ENCODE data around the gene UPF3A.
"Not testable (repeated sequence)": the region's sequence is repeated elsewhere in the genome, so short reads cannot be mapped to it uniquely, and the experiment has no call there.

The UPF3A gene

GRCh38 chr13:114336457-114336856 is 55.1 kb downstream of the UPF3A start:
- DNase-seq (ENCODE audit: low spot score), result not testable (repeated sequence)

DNA sequence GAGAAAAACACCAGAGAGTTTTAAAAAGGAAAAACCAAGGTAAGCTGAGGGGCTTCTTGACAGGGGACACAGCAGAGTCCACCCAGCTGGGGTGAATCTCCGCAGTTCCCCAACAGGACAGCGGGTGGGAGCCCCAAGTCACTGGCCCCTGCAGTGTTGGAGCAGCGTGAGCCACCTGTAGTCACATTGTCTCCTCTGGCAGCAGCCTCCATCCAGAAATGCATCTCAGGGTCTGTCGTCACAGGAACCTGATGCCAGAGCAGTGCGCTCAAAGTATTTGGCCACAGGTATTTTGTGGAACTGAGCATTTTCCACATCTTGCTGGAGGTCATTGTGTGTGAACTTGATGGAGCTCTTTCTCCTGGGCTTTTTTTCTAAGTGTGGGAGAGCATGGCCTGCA is 57.6 kb downstream of the UPF3A start:
- DNase-seq (ENCODE audit: low spot score), result no peak

DNA sequence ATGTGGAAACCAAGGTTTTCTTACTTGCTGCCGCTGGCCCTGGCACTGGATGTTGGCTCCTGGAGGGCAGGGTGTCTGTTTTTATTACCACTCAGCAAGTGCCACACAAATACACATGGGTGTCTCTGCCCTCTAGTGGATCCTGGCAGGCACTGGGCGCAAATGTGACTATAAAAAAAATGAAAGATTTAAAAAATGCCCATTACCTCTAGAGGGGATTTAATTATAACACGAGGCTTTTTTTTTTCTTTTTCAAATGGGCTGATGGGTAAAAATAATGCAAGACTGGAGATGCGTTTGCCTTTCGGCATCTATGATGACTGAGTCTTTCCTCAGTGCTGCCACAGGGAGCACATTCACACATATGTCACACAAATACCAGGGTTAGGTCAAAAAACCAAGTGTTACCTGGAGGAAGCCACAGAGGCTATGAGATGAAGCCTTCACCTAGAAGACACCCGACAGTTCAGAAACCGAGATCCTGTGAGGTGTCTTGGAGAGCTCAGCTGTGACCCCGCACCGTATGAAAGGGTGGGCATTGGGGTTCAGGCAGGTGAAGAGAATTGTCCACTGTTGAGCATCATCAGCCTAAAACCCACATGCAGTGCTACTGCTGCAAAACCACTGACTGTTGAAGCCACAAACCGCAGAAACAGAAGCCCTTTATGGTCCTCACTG is 58.6 kb downstream of the UPF3A start:
- DNase-seq (ENCODE audit: low spot score), result no peak

- DNase-seq (ENCODE audit: low spot score), result no peak
Measured at GRCh38 chr13:114341003-114341777, 59.8 kb downstream of the UPF3A start.

DNA sequence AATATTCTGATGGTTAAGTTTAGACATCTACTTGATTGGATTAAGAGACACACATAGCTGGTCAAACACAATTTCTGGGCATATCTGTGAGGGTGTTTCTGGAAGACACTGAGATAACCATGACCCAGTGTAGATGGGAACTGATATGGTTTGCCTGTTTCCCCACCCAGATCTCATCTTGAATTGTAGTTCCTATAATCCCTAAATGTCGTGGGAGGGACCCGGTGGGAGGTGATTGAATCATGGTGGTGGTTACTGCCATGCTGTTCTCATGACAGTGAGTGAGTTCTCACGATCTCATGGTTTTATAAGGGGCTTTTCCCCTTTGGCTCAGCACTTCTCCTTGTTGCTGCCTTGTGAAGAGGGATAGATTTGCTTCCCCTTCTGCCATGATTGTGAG is 65.9 kb downstream of the UPF3A start:
- DNase-seq (ENCODE audit: low spot score), result not testable (repeated sequence)

GRCh38 chr13:114352763-114353162 is 71.4 kb downstream of the UPF3A start:
- DNase-seq (ENCODE audit: low spot score), result not testable (repeated sequence)

GRCh38 chr13:114353382-114353781 is 72.0 kb downstream of the UPF3A start:
- not testable (repeated sequence) for DNase-seq (ENCODE audit: low spot score)
